NCI-H187 (cell line): ENCODE measurements around the gene FBN3.
"Not testable (repeated sequence)": the region's sequence is repeated elsewhere in the genome, so short reads cannot be mapped to it uniquely, and the experiment has no call there.

Source experiments
- DNase-seq, 2 experiments: peaks; one replicate each; lab custom pipeline; 2025; lab: John Stamatoyannopoulos, UW

Gene FBN3

GRCh38 chr19:8149261-8150094 is at the start of gene FBN3:
FBN3 (minus strand) TSS chr19:8149592; CDS start chr19:8147480, 2,112 bp downstream.
- DNase-seq = no peak

- DNase-seq = no peak
Observed at GRCh38 chr19:8196271-8196927, 47.0 kb upstream of the FBN3 start.

GRCh38 chr19:8194528-8195267 is 45.3 kb upstream of the FBN3 start:
- no peak for DNase-seq

GRCh38 chr19:8192221-8192820 is 42.9 kb upstream of the FBN3 start:
- DNase-seq = no peak

GRCh38 chr19:8185343-8186068 is 36.1 kb upstream of the FBN3 start:
- no peak for DNase-seq

GRCh38 chr19:8184274-8184673 is 34.9 kb upstream of the FBN3 start:
- no peak for DNase-seq

- DNase-seq = no peak
Observed at GRCh38 chr19:8180018-8180417, 30.6 kb upstream of the FBN3 start.

- no peak for DNase-seq
Observed at GRCh38 chr19:8174706-8175105, 25.3 kb upstream of the FBN3 start.

- no peak for DNase-seq
Observed at GRCh38 chr19:8168537-8168936, 19.1 kb upstream of the FBN3 start.

GRCh38 chr19:8167985-8168384 is 18.6 kb upstream of the FBN3 start:
- no peak for DNase-seq

- no peak for DNase-seq
Observed at GRCh38 chr19:8163759-8164158, 14.4 kb upstream of the FBN3 start.

- DNase-seq = no peak
Observed at GRCh38 chr19:8161135-8161646, 11.8 kb upstream of the FBN3 start.

- DNase-seq = not testable (repeated sequence)
Observed at GRCh38 chr19:8159322-8159721, 9.9 kb upstream of the FBN3 start.

GRCh38 chr19:8158411-8159074 is 9.2 kb upstream of the FBN3 start:
- peak; percentile 3 to 33 for DNase-seq

GRCh38 chr19:8155318-8155717 is 5.9 kb upstream of the FBN3 start:
- no peak for DNase-seq

GRCh38 chr19:8154014-8154413 is 4.6 kb upstream of the FBN3 start:
- not testable (repeated sequence) for DNase-seq

- no peak for DNase-seq
Observed at GRCh38 chr19:8151767-8152035, 2.3 kb upstream of the FBN3 start.

GRCh38 chr19:8150998-8151766 is 1.8 kb upstream of the FBN3 start:
- no peak for DNase-seq

- no peak for DNase-seq
Observed at GRCh38 chr19:8150178-8150865, 930 bp upstream of the FBN3 start.
